Adrenal gland (tissue), 5 donors: ENCODE measurements around the gene RIPK3.

Source experiments
- CTCF ChIP-seq, 6 experiments: fragments of 450-650 bp in 4 of 6; fragments of 200-600 bp in 2 of 6; sonication (generic) in 1 of 6; IDR thresholded peaks; 1 replicate in 5 of 6; 2 replicates in 1 of 6; pipeline versions ENCODE4 v1.5.1 to v1.8.0; 2016 to 2021; ENCODE audit warnings: antibody characterized with exemption in 6 of 6, mild to moderate bottlenecking in 2 of 6, moderate library complexity in 1 of 6
- POLR2A ChIP-seq, 2 donors: fragments of 450-650 bp; IDR thresholded peaks; one replicate each; pipeline ENCODE4 v1.6.1; 2017; ENCODE audit warnings: antibody characterized with exemption in 2 of 2, mild to moderate bottlenecking in 2 of 2, moderate library complexity in 1 of 2
- donor health status: DM: no; HTN: no; CAD: no.

- TF ChIP-seq CTCF (IDR thresholded peaks at IDR 0.05) (no peak), POLR2A (IDR thresholded peaks at IDR 0.05) (no peak)
Observed at GRCh38 chr14:24372701-24373416, 33.1 kb upstream of the RIPK3 start.
